NK-92 (cell line): Measurements from ENCODE around the gene PCDHGA4.
"Not testable (repeated sequence)": the region's sequence is repeated elsewhere in the genome, so short reads cannot be mapped to it uniquely, and the experiment has no call there.

Experiments
- DNase-seq: peaks from one replicate; lab custom pipeline; 2025; ENCODE audit not compliant: unreplicated experiment; lab: John Stamatoyannopoulos, UW

PCDHGA4 gene

GRCh38 chr5:141383345-141383744, 28.5 kb downstream of the PCDHGA4 start:
- DNase-seq, result no peak

- no peak for DNase-seq
These were observed 29.8 kb downstream of the PCDHGA4 start for GRCh38 chr5:141384471-141385267.

GRCh38 chr5:141387557-141388311, 32.9 kb downstream of the PCDHGA4 start, which contains the start of gene PCDHGB4:
Gene PCDHGB4 (plus strand): TSS chr5:141387698. CDS start chr5:141387885, 187 bp downstream.
- DNase-seq, result not testable (repeated sequence)

GRCh38 chr5:141388661-141389060, 33.8 kb downstream of the PCDHGA4 start:
- DNase-seq, result no peak

GRCh38 chr5:141389153-141390042, 34.6 kb downstream of the PCDHGA4 start:
- DNase-seq, result no peak

- no peak for DNase-seq
These were observed 37.8 kb downstream of the PCDHGA4 start, which contains the start of gene PCDHGA8 for GRCh38 chr5:141392429-141393198. Gene PCDHGA8 (plus strand): TSS chr5:141392633. CDS start chr5:141392814, 181 bp downstream.

- no peak for DNase-seq
These were observed 38.4 kb downstream of the PCDHGA4 start for GRCh38 chr5:141393267-141393666.

GRCh38 chr5:141394401-141395187, 39.8 kb downstream of the PCDHGA4 start:
- not testable (repeated sequence) for DNase-seq

- DNase-seq, result not testable (repeated sequence)
These were observed 43.1 kb downstream of the PCDHGA4 start, which contains the start of gene PCDHGB5 for GRCh38 chr5:141397756-141398551. Gene PCDHGB5 (plus strand): TSS chr5:141397947. CDS start chr5:141398128, 181 bp downstream.

GRCh38 chr5:141398608-141399007, 43.8 kb downstream of the PCDHGA4 start:
- no peak for DNase-seq

GRCh38 chr5:141399555-141400258, 44.9 kb downstream of the PCDHGA4 start:
- no peak for DNase-seq

GRCh38 chr5:141402553-141403243, 47.9 kb downstream of the PCDHGA4 start, which contains the start of gene PCDHGA9:
Gene PCDHGA9 (plus strand): TSS chr5:141402778. CDS start chr5:141402953, 175 bp downstream.
- DNase-seq, result no peak

GRCh38 chr5:141403387-141403786, 48.6 kb downstream of the PCDHGA4 start:
- no peak for DNase-seq
